SKM-1 treated with dmso at 0.1 percent for 144 hours (cell line): ENCODE measurements around the gene CHAC1.

ENCODE experiments used
- DNase-seq: peaks from one replicate; lab custom pipeline; 2025; ENCODE audit not compliant: unreplicated experiment; lab: John Stamatoyannopoulos, UW

Gene CHAC1

GRCh38 chr15:40952901-40953712 lies at the start of gene CHAC1:
Gene CHAC1 (plus strand): TSS chr15:40953471. CDS start chr15:40953584, 113 bp downstream.
- peak; percentile 92 for DNase-seq

GRCh38 chr15:40904552-40905201 lies 48.6 kb upstream of the CHAC1 start:
- no peak for DNase-seq

DNA sequence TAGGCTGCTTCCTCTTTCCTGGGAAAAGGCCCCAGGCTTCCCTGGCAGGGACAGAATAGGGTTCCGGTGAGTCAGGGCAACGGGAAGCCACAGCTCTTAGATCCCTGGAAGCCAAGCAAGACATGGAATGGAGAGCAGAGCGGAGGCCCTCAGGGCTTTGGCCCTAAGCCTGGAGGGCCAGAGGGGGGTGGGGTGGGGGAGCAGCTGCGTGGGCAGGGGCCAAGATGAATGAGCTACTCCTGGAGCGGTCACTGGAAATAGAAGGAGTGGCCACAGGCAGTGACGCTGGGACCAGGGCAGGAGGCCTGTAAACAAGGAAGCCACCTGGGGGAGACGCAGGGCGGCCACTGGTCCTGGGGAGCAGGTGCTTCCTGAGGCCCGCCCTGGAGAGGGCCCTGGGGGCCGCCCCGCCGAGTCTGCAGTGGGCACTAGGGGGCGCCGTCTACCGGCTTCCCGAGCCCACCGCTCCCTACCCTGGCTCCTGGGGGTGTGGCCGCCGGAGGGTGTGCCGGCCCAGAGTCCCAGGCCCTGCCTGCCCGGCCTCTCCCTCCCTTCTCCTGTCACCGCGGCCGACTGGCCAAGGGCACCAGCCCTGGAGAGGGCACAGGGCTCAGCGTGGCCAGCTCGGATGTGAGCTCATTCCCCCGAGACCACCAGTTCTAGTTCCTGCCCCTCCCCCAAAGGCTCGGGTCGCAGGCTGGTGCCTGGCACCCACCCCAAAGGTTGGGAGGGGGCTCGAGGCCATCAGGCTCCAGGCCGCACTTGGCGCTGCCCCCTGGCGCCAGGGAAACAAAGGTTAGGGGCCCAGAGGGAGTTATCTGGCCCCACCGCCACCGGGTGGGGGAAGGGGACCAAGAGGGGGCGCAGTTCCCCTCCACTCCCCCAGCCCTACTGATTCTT lies 46.9 kb upstream of the CHAC1 start:
- DNase-seq: peak; percentile 20

- no peak for DNase-seq
Observed at GRCh38 chr15:40906991-40907802, 46.1 kb upstream of the CHAC1 start.

GRCh38 chr15:40908095-40908494 lies 45.2 kb upstream of the CHAC1 start:
- DNase-seq: no peak

DNA sequence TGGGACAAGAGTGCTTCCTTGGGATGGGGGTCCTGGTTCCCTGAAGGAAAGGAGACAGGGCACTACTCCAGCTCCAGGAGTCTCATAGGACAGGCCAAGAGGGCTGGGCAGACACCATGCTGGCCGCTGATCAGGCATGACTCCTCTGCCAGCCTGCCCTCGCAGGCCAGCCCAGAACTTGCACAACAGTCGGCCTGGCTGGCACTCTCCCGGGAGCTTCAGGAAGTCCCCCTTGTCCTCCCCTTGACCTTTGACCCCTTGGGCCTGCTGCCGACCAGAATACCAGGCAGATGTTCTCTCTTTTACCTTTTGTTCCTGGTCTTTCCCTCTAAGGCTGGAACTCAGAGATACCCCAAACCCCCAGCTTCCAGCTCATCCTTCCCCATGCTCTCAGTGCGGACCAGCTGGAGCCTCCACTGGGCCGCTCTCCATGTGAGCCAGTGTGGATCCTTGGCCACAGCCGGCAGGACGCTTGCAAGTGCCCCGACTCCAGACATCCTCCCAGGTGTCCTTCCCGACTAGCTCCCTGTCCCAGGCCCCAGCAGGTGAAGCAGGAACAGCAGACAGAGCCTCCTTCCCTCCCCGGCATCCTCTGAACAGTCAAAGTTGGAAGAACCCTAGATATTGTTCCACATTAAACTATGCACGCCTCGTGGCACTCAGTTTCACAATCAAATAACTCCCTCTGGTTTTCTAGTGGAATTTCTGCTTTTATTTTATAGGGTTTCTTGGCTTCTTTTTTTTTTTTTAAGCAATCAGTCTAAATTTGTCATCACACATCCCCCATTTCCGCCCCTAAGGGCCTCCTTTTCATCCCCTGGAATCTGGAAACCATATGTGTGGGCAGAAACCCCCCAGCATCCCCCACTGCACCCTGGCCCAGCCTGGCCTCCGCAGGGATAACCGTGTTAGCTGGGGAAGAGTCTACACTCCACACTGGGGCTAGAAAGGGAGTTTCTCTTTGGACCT lies 43.3 kb upstream of the CHAC1 start:
- DNase-seq: no peak

DNA sequence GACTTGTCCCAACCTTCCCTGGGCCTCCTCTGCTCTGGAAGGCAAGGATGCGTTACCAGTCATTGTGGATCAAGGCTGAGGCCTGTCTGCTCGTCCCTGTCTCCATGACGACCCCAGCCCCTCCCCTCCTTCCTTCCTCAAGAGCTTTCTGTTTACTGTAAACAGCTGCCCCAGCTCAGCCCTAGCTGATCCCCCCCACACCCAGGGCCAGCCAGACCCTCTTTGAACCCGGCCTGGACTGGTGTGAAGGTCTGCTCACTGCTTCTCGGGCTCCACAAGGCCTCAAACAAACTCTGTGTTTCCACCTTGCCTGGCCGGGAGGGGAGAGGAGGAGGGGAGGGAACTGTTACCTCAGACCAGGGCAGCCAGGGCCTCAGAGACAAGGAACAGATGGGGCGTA lies 42.1 kb upstream of the CHAC1 start:
- DNase-seq: no peak

DNA sequence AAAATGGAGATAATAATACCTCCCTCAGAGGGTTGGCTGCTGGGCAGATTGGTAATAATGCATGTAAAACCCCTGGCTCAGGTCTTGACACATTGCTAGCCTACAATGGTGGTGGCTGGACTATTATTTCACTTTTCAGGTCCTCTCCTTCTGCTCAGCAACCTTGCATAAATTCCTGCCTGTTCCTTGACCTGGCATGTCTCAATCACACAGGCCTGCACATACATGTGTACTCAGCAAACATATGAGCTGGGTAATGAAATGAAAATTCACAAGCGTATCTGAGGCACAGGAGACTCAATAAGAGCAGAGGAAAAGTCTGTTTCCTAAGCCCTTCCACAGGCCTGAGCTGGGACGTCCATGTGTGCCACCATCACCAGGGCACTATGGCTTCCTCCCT lies 41.6 kb upstream of the CHAC1 start:
- DNase-seq: no peak

DNA sequence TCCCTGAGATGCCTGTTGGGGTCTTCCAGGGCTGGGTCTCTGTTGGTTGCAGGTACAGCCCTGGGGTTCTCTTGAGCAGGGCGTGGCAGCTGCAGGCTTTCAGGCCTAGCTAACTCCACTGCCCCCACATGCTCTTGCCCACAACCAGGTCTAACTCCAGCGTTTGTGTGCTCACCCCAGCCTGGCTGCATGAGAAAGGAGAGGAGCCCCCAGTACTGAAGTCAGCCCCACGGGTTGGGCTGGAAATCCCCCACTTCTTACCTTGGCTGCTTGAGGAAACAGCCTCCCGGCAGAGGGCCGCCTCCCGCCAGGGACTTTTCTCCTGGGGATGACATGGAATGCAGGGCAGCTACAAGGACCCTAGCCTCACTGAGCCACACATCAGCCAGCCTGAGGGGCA lies 40.8 kb upstream of the CHAC1 start:
- DNase-seq: no peak

GRCh38 chr15:40914013-40914412 lies 39.3 kb upstream of the CHAC1 start:
- no peak for DNase-seq

- DNase-seq: no peak
Observed at GRCh38 chr15:40914486-40914885, 38.8 kb upstream of the CHAC1 start.

GRCh38 chr15:40915116-40915661 lies 38.1 kb upstream of the CHAC1 start:
- no peak for DNase-seq

- no peak for DNase-seq
Observed at GRCh38 chr15:40915679-40916078, 37.6 kb upstream of the CHAC1 start.

GRCh38 chr15:40917585-40917984 lies 35.7 kb upstream of the CHAC1 start:
- no peak for DNase-seq

- DNase-seq: no peak
Observed at GRCh38 chr15:40918146-40918798, 35.0 kb upstream of the CHAC1 start.

DNA sequence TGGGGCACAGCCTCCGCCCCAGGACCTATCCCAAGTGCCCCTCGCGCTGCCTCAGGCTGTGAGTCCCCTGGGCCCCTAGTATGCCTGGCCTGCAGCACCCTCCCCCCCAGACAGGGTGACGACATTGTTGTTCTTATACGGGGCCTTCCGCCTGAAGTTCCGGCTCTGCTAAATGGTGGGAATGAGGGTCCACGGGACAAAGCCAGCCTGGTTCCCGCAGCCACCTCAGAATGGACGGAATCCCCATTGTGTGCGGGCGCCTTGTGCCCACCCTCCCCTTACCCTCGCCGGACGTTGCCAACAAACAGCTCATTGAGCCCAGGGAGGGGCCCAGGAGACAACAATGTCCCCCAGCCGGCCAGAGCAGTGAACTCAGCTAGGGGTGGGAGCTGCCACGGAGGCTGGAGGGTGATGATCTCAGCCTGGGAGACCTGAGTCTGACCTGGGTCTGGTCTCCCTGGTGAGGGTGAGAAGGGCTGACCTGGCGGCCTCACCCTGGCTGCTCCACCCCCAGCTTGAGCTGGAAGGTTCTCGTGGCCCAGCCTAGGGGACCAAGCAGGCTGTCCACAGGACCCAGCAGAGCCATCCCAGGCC lies 34.4 kb upstream of the CHAC1 start:
- no peak for DNase-seq

DNA sequence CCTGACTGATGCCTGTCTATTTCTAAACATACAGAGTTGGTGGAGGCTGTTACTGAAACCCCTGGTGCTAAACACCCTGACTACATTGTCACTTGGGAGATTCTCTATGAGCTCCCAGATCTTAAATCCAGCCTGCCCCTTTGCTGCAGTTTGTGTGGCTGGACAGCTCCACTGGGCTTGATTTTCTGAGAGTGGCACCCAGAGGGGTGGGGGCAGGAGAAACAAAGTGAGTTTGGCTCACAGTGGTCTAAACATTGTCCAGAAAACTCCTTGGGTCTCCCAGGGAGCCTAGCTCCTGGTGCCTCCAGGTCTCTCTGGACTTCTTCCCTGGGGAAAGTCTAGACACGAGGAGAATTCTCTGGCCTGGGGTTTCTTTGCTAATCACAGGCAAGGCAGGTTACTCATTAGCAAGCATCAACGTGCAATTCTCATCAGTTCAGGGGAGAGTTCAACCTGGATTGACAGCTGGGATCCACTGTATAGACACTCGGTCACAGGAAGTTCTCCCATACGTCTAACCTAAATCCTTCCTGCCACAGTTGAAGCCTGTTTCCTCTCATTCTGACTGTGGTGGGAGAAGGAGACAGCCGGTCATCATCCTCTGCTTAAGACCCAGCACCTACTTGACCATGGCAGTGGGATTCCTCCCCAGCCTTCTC lies 31.2 kb upstream of the CHAC1 start:
- DNase-seq: no peak

- DNase-seq: no peak
Observed at GRCh38 chr15:40922608-40923005, 30.7 kb upstream of the CHAC1 start.
